Measurements from ENCODE around the gene KIF3B.
A peak's percentile ranks its signal among the peaks of the same experiment; 100 is the strongest.
"Not testable (repeated sequence)": the region's sequence is repeated elsewhere in the genome, so short reads cannot be mapped to it uniquely, and the experiment has no call there.

The KIF3B gene

GRCh38 chr20:32333181-32333987 lies 55.9 kb downstream of the KIF3B start:
- no peak for DNase-seq

DNA sequence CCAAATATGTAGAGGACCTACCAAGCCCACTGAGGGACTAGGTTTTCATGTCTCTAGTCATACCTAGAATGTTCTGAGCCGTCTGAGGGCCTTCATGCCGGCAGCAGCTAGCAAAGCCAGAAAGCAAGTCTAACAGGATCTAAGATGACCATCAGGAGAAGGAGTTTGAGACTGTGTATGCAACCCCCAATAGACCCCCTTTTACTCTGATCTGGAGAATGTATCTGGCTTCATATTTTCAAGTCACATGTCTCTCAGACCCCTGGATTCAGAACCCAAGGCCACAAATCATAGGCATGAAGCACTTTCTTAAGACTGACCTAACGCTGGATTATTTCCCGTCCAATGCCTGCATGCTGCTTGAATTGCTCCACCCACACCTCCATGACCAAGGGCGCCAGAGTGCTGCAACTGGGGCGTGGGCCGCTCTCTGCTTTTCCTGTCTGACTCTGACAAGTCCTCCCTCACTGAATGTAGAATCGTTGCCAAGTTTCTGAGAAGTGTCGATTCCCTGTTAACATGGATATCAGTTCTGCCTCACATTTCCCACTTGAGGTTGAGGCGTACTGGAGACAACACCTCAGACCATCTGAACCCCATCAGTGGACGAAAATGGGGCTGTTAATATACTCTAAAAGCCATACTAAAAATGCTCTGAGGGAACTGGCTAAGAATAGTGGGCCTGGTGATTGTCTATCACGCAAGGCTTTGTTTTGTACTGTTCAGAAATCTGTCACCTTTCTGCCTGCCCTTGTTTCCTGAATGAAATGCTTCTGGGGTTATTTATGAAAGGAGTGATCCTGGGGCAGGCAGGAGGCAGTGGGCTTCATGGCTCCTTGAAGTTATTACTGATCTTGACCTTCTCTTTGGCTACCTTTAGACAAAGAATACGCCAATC lies 56.8 kb downstream of the KIF3B start:
- peak; percentile 93 for DNase-seq

- peak; percentile 89 for DNase-seq
Observed at GRCh38 chr20:32336918-32337347, 59.5 kb downstream of the KIF3B start.

GRCh38 chr20:32337937-32338661 lies 60.6 kb downstream of the KIF3B start:
- DNase-seq, result no peak

DNA sequence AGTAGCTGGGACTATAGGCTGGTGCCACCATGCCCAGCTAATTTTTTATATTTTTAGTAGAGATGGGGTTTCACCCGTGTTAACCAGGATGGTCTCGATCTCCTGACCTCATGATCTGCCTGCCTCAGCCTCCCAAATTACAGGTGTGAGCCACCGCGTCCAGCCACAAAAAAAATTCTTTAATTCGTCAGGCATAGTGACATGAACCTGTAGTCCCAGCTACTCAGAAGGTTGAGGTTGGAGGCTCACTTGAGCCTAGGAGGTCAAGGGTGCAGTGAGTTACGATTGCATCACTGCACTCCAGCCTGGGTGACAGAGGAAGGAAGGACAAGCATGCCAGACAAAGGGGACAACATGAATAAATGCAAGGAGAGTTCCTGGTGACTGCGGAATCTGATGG lies 61.2 kb downstream of the KIF3B start:
- DNase-seq, result peak; percentile 38

GRCh38 chr20:32339116-32339515 lies 61.7 kb downstream of the KIF3B start:
- DNase-seq, result no peak

GRCh38 chr20:32341053-32341452 lies 63.6 kb downstream of the KIF3B start:
- DNase-seq, result peak; percentile 96

GRCh38 chr20:32343439-32343838 lies 66.0 kb downstream of the KIF3B start:
- DNase-seq, result peak; percentile 81

DNA sequence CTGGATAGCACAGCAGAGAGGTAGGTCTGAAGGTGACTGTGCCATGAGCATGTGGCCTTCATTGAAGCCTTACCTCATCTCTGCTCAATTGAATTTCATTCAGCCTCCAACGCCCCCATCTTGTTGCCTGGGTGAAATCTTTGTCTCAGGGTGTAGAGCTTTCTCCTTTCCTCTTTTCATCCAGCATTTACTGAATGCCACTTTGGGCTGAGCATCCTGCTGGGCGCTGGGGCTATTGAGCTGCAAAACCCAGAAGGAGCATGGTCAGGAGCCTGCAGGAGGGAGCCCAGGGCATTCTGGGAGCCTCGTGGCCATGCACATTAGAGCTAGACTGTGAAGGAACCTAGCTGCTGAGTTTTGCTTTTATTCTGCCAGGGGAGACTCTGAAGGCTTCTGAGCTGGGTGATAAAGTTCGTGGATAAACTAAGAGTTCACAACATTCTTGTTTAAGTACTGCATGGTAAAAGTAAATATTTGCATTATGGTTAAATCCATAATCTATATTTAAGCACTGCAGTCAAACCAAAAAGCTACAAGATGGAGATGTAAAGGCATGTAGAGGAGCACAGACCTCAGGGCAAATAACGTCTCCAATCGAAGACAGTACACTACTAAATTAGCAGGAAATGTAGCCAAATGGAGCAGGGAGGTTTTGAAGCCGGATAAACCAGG lies 67.5 kb downstream of the KIF3B start:
- no peak for DNase-seq

- no peak for DNase-seq
Observed at GRCh38 chr20:32348207-32348606, 70.8 kb downstream of the KIF3B start.

- DNase-seq, result no peak
Observed at GRCh38 chr20:32350421-32350820, 73.0 kb downstream of the KIF3B start.

GRCh38 chr20:32352121-32352720 lies 74.8 kb downstream of the KIF3B start:
- DNase-seq, result peak; percentile 69

DNA sequence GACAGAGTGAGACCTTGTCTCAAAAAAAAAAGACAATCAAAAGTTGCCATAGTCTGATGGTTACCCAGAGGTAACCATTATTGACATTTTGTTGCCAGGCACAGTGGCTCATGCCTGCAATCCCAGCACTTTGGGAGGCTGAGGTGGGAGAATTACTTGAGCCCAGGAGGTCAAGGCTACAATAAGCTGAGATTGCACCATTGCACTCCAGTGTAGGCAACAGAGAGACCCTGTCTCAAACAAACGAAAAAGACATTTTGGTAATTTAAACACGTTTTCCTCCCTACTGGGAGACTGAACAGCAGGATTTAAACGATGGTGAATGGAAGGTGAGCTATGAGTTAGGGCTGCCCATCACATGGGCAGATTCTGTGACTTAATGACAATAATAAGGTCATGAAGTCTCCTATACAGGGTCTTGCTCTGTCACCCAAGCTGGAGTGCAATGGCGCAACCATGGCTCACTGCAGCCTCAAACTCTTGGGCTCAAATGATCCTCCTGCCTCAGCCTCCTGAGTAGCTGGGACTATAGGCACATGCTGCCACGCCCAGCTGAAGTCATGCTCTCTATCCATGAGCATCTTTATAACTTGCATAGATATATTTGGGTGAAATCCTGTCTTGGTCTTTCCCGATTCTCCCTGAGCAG lies 76.5 kb downstream of the KIF3B start:
- DNase-seq, result no peak

DNA sequence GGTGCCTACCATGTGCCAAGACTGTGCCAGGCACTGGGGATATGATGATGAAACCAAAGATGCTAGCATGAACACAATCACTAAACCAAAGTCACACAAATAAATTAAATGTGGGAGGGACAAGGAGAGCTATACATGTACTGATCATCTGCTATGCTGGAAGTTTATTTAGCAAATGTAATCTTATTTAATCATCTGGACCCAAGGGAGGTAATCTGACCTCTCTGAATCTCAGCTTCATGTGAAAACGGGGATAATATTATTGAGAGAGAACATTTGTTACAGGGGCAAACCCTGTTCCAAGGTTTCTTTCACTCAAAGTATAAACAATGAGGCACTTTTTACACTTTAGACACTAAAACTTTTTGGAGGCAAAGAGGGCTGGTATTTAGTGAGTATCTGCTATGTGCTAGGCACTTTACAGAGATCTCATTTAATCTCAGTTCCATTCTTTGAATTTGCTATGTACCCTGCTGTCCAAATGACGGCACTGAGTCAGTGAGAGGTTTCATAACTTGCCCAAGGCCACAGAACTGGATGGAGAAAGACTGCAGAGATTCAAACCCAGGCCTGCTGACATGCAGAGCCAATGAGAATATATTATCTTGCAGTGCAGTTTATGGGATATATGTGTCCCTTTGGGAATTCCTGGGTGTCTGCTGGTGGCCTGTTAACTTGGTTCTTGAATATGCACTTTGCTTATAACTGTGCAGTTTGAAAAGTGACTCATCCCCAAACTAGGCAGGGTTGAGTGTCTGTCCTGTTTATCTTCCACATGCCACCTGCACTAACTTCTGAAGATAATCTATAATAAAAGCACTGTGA lies 77.4 kb downstream of the KIF3B start:
- DNase-seq, result peak; percentile 36

DNA sequence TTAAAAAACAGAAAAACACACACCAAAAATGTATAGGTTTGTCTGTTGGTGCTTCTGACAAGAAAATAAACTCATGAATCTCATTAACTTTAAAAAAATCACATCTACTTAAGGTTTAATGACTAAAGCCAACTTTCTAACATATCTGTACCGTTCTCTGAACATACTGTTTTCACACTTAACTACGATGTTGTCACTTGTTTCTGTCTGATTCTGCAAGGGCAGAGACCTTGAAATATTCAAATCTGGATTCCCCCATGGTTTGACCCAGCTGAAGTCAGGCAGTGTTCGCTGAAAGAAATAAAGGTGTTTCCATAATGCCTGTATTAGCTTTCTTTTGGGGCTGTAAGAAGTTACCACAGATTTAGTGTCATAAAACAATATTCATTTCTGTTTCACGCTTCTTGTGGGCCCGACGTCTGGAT lies 78.0 kb downstream of the KIF3B start:
- no peak for DNase-seq

DNA sequence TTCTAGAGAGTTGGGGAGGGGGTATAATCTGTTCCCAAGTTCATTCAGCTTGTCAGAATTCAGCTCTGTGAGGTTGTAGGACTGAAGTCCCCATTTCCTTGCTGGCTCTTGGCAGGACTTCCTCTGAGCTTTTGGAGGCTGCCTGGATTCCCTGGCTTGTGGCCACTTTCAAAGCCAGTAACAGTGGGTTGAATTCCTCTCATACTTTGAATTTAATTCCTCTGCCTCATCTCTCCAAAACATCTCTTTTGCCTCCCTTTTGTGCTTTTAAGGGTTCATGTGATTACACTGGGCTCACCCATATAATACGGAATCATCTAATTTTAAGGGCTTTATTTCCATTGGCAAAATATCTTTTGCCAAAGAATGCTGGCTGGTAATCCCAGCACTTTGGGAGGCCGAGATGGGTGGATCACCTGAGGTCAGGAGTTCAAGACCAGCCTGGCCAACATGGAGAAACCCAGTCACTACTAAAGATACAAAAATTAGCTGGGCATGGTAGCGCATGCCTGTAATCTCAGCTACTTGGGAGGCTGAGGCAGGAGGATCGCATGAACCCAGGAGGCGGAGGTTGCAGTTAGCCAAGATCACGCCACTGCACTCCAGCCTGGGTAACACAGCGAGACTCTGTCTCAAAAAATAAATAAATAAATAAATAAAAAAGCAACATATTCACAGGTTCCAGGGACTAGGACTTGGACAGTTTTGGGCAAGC lies 78.6 kb downstream of the KIF3B start:
- not testable (repeated sequence) for DNase-seq

DNA sequence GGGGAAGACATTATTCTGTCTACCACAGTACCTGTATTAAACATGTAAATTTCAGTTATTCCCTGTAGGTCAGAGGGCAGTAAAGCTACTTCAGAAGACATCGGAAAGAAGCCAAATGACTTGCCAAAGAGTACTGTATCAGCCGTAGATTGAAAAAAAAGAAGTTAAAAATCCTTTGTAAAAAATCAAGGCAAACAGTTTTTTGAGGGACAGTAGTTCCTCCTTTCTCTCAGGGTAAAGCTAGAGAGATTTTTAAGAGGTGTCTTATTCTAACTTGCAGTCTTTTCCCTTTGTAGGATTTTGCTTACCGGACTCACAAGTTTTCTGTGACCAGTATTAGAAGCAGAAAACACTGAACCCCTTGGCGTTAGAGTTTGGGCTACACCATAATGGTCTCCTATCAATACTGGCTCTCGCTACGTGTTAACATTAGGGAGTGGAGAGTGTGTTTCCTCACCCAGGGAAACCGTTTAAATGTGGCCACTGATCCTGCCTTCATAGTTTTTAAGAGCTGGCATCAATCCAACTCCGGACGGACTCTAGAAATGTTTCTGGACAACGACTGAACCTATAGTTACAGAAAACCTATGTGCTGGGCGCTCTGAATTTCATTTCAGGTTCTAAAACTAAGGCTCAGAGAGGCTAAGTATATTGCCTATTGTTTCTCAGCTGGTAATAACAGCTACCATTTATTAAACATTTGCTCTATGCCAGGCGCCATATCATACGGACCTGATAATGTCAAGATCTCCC lies 79.3 kb downstream of the KIF3B start:
- peak; percentile 27 for DNase-seq

DNA sequence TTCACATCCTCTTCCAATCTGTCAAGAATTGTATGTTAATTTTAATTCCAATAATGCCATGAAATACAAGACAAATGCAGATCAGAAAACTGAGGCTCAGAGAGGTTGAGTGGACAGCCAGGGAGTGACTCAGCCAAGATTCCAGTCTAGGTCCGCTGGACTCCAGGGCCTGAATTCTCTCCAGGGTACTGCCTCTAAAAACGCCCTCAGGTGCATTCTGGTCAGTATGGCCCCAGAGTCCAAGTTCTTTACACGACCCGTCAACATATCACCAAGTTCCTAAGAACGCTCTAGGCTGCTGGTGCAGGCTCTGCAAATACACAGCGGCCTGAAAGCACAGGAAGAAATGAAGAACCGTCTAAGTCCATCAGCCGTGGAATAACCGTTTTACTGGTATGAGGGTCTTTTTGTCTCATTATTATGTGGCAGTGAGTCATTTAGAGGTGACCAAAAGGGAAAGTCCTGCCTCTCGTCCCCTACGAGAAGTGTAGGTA lies 80.0 kb downstream of the KIF3B start:
- DNase-seq, result peak; percentile 34
